BE2C (cell line): ENCODE measurements around the gene TAPBP.

Experiments used
- DNase-seq: peaks from one replicate; pipeline ENCODE4 v3.0.0-alpha.2; 2020
- H3K27me3 ChIP-seq: fragments of 250-450 bp; sonication (Bioruptor Pico); 2 replicates; pipeline ENCODE4 v1.5.1; 2020; ENCODE audit warnings: mild to moderate bottlenecking
- H3K36me3 ChIP-seq: fragments of 250-450 bp; sonication (Bioruptor Pico); 2 replicates; pipeline ENCODE4 v1.5.1; 2020; ENCODE audit warnings: mild to moderate bottlenecking
- H3K4me1 ChIP-seq: fragments of 250-450 bp; sonication (Bioruptor Pico); 2 replicates; pipeline ENCODE4 v1.5.1; 2020
- H3K4me3 ChIP-seq: 2 replicates; pipeline ENCODE4 v1.5.1; 2011; ENCODE audit warnings: low read depth, low read length
- H3K9me3 ChIP-seq: fragments of 250-450 bp; sonication (Bioruptor Pico); 2 replicates; pipeline ENCODE4 v1.5.1; 2020
- CTCF ChIP-seq: IDR thresholded peaks from 2 replicates; pipeline ENCODE4 v1.5.1; 2012; ENCODE audit warnings: mild to moderate bottlenecking, low read depth, low read length

TAPBP gene

DNA sequence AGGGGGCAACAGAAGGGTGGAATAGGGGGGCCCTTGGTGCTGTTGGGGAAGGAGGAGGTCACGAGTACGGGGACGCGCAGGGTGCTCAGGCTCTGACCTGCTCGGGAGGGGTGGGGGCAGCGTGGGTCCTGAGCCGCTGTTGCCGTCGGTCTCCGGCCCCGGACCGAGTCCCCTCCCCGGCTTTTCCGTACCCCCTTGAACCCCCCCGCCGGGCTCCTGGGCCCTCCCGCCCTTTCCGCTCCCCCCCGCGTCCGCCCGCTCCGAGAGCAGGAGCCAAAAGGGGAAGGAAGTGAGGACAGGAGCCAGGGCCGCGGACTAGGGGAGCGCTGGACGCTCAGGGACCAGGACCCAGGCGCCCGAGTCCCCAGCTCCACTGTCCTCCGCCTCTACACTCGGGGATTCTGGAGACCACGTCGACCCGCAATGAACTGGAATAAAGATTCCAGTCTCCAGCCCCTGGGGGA, 15.1 kb downstream of the TAPBP start, which contains the start of gene RGL2:
Gene RGL2 (minus strand): TSS at position 170 of the 464 bp plus-strand sequence. CDS start 332 bp downstream, outside the sequence.
- Histone ChIP-seq H3K4me1 (no peaks in the 10 kb centered on the region; the same call in 1 of the 2 replicates), H3K36me3 (no peaks in the 10 kb centered on the region), H3K4me3 (peak within 1 kb of the TSS; percentile 92), H3K9me3 (no peaks in the 10 kb centered on the region), H3K27me3 (no peaks in the 10 kb centered on the region)
- peak; percentile 38 for DNase-seq
- no peak for TF ChIP-seq CTCF

DNA sequence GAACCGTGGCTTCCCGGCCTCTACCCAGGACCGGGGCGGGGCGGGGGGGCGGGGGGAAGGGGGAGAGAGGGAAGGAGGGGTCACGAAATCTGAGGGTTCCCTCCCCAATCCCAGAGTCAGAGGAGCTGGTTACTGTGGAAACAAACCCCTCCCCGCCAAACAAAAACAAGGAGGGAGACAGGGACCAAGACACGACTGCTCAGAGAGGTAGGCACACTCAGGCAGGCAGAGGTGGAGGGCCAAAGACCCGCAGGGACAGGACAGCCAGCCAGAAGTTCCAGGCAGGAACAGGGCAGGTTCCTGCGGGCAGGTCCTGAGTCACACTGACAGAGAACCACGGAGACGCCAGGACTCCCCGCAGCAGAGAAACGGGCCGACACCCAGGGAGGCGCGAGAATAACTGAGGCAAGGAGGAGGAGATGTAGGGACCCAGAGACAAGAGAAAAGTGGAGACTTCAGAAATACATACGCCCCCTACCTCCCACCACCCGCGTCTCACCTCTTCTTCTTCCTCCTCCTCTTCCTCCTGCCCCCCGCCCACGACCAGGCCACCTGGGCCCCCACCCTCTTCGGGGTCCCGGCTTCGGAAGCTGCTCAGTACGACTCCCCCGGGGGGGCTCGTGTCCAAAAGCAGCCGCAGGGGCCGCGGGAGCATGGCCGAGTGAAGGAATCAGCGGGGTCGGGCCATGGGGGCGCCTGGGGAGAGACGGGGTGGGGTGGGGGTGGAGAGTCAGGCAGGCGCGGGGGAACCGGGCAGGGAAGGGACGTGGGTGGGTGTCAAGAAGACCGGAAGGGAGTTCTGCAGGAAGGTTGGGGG, 15.7 kb downstream of the TAPBP start:
- H3K27me3 ChIP-seq: no peaks in the 10 kb centered on the region
- TF ChIP-seq CTCF: peak; percentile 11; the same call in 1 of the 2 replicates
- peak; percentile 44 for DNase-seq
- H3K9me3 ChIP-seq: no peaks in the 10 kb centered on the region
- H3K36me3 ChIP-seq: no peaks in the 10 kb centered on the region; the same call in 1 of the 2 replicates
- peak overlapping the region; percentile 92 for H3K4me3 ChIP-seq
- no peaks in the 10 kb centered on the region; the same call in 1 of the 2 replicates for H3K4me1 ChIP-seq

GRCh38 chr6:33297406-33297955, 16.4 kb downstream of the TAPBP start:
- Histone ChIP-seq H3K9me3 (no peaks in the 10 kb centered on the region), H3K36me3 (no peaks in the 10 kb centered on the region; the same call in 1 of the 2 replicates), H3K27me3 (no peaks in the 10 kb centered on the region), H3K4me3 (peak overlapping the region; percentile 92), H3K4me1 (no peaks in the 10 kb centered on the region; the same call in 1 of the 2 replicates)
- no peak for DNase-seq
- no peak for TF ChIP-seq CTCF

GRCh38 chr6:33296797-33297405, 17.0 kb downstream of the TAPBP start:
- H3K36me3 ChIP-seq: peaks cover 3% of the 10 kb centered on the region
- H3K27me3 ChIP-seq: no peaks in the 10 kb centered on the region
- no peak for DNase-seq
- no peaks in the 10 kb centered on the region for H3K9me3 ChIP-seq
- H3K4me1 ChIP-seq: no peaks in the 10 kb centered on the region; the same call in 1 of the 2 replicates
- no peak overlapping the region; the same call in 1 of the 2 replicates for H3K4me3 ChIP-seq
- TF ChIP-seq CTCF: no peak

GRCh38 chr6:33295621-33296369, 18.1 kb downstream of the TAPBP start:
- no peaks in the 10 kb centered on the region; the same call in 1 of the 2 replicates for H3K4me1 ChIP-seq
- DNase-seq: no peak
- no peak overlapping the region for H3K4me3 ChIP-seq
- H3K36me3 ChIP-seq: peaks cover 13% of the 10 kb centered on the region
- no peaks in the 10 kb centered on the region for H3K27me3 ChIP-seq
- H3K9me3 ChIP-seq: no peaks in the 10 kb centered on the region
- no peak for TF ChIP-seq CTCF
